K562 (cell line): ENCODE measurements around the gene HMBS. TPM values are rescaled to one million over a fixed set of nuclear protein-coding genes. Genes with fewer than 3 reads are reported as not detected.
A peak's percentile ranks its signal among the peaks of the same experiment; 100 is the strongest.

Experiments
- BRF1 ChIP-seq: IDR thresholded peaks from 3 replicates; pipeline ENCODE4 v1.6.1; 2011; ENCODE audit warnings: borderline replicate concordance, mild to moderate bottlenecking; ENCODE audit not compliant: insufficient read length; ENCODE audit errors: extremely low read depth
- CBFB ChIP-seq: sonication (generic); formaldehyde crosslinking; IDR thresholded peaks from 2 replicates; pipeline ENCODE4 v1.4.0; 2020; ENCODE audit warnings: mild to moderate bottlenecking, missing genetic modification reagents
- CEBPG ChIP-seq, 3 experiments: fragments of 200-800 bp in 1 of 3; sonication (Bioruptor generic) in 1 of 3; sonication (generic) in 1 of 3; formaldehyde crosslinking in 1 of 3; IDR thresholded peaks in 2 of 3; conservative IDR thresholded peaks in 1 of 3; 2 replicates each; pipeline versions ENCODE4 v1.6.1 to v1.8.0; 2016 to 2022; ENCODE audit warnings: missing compliant biosample characterization in 2 of 3, missing genetic modification characterization in 2 of 3, mild to moderate bottlenecking in 1 of 3, missing genetic modification reagents in 1 of 3
- CHD2 ChIP-seq: IDR thresholded peaks from 2 replicates; pipeline ENCODE4 v1.6.1; 2011; ENCODE audit warnings: low read depth, low read length
- ETS2 ChIP-seq: IDR thresholded peaks from 2 replicates; pipeline ENCODE4 v1.6.1; 2016; ENCODE audit warnings: borderline replicate concordance, missing genetic modification characterization, mild to moderate bottlenecking, moderate library complexity, missing compliant biosample characterization; ENCODE audit not compliant: poor library complexity, severe bottlenecking
- GATA2 ChIP-seq: sonication (generic); formaldehyde crosslinking; IDR thresholded peaks from 2 replicates; pipeline ENCODE4 v1.4.0; 2020; ENCODE audit warnings: mild to moderate bottlenecking, missing genetic modification reagents
- KLF10 ChIP-seq: fragments of 250-450 bp; sonication (Bioruptor Pico); IDR thresholded peaks from 2 replicates; pipeline ENCODE4 v1.6.1; 2021; ENCODE audit warnings: matching md5 sums
- NR2C2 ChIP-seq, 2 experiments: fragments of 200-800 bp in 1 of 2; sonication (Bioruptor generic) in 1 of 2; sonication (generic) in 1 of 2; formaldehyde crosslinking in 1 of 2; IDR thresholded peaks; 2 replicates each; pipeline versions ENCODE4 v1.6.1 to v1.8.0; 2016 to 2022; ENCODE audit warnings: mild to moderate bottlenecking in 1 of 2, missing compliant biosample characterization in 1 of 2, missing genetic modification characterization in 1 of 2, missing genetic modification reagents in 1 of 2
- SIN3A ChIP-seq, 2 experiments: fragments of 150-350 bp in 1 of 2; IDR thresholded peaks; 2 replicates each; pipeline ENCODE4 v1.6.1; 2011 to 2016; ENCODE audit warnings: borderline replicate concordance in 2 of 2, low read depth in 2 of 2, low read length in 2 of 2, mild to moderate bottlenecking in 2 of 2, moderate library complexity in 2 of 2; ENCODE audit not compliant: control insufficient read depth in 1 of 2
- SMAD1 ChIP-seq: fragments of 150-350 bp; IDR thresholded peaks from 2 replicates; pipeline ENCODE4 v1.6.1; 2014; ENCODE audit warnings: low read length, low read depth; ENCODE audit not compliant: partially characterized antibody
- SRSF7 ChIP-seq: fragments of 200-400 bp; formaldehyde crosslinking; optimal IDR thresholded peaks from 2 replicates; pipeline ENCODE3; 2017; ENCODE audit warnings: mild to moderate bottlenecking, low read depth, low read length
- ZNF431 ChIP-seq: sonication (generic); formaldehyde crosslinking; IDR thresholded peaks from 2 replicates; pipeline ENCODE4 v1.8.0; 2022; ENCODE audit warnings: mild to moderate bottlenecking, missing genetic modification reagents
- polyA plus RNA-seq, 8 experiments: library from polyadenylated mRNA; depleted of rRNA in 4 of 8; stranded (reverse) in 5 of 8; unstranded in 3 of 8; fragments of >200 nt; fragmentation: Nextera tagmentation in 2 of 8; fragmentation: Illumina TruSeq in 1 of 8; extraction: Ambion mirVana in 2 of 8; extraction: Trizol in 1 of 8; gene quantifications; 2 replicates each; pipeline versions ENCODE4 v1.2.1 to v1.2.3, GENCODE V29; 2011 to 2014; ENCODE audit warnings: inconsistent platforms in 1 of 8, missing spikeins in 1 of 8
- total RNA-seq, 7 experiments: library from RNA; depleted of rRNA in 6 of 7; stranded (reverse); fragments of >200 nt in 6 of 7; fragmentation: Illumina TruSeq in 2 of 7; extraction: Trizol in 2 of 7; gene quantifications; 2 replicates each; pipeline versions ENCODE4 v1.2.1 to v1.2.3, GENCODE V29; 2011 to 2021; ENCODE audit warnings: low replicate concordance in 1 of 7

The HMBS gene
- total and polyA plus RNA-seq, 9 of the 15 experiments (the other 6 are each of a cell fraction or from before 2014, with no cell fraction given), result 56.9 to 385 (median 286) TPM

GRCh38 chr11:119121811-119122124 is 37.1 kb downstream of the HMBS start (continued):
- TF ChIP-seq NR2C2 (CRISPR knock-in tag; IDR thresholded peaks at IDR 0.05) (no peak), NR2C2 (tag; IDR thresholded peaks at IDR 0.05) (0 out of 2 replicates have a peak, but pooled peaks have one; percentile 34), GATA2 (CRISPR knock-in tag) (peak; percentile 30; the same call in 1 of the 2 replicates), ETS2 (tag) (no peak), SMAD1 (no peak), CEBPG (CRISPR knock-in tag; IDR thresholded peaks at IDR 0.05) (no peak), CEBPG (tag; conservative IDR thresholded peaks at IDR 0.05 in 1 of 2, IDR thresholded peaks at IDR 0.05 in 1 of 2) (no peak), SRSF7 (no peak), CBFB (CRISPR knock-in tag) (0 out of 2 replicates have a peak, but pooled peaks have one; percentile 44), BRF1 (no peak), SIN3A (IDR thresholded peaks at IDR 0.05; ENCODE audit: borderline replicate concordance in 2 of 2, control insufficient read depth in 1 of 2, low read depth in 2 of 2, low read length in 2 of 2) (peak in 1 of 2 experiments; percentile 65; a peak in 1 of 4 replicates), KLF10 (CRISPR knock-in tag) (no peak), ZNF431 (CRISPR knock-in tag) (no peak), CHD2 (no peak)
